Small intestine (tissue), 7 donors: Measurements from ENCODE around the gene TTC39C. TPM values are rescaled to one million over a fixed set of nuclear protein-coding genes. Genes with fewer than 3 reads are reported as not detected.

ENCODE experiments used
- DNase-seq, 2 donors: peaks; one replicate each; pipeline versions ENCODE4 v3.0.0 to v3.0.0-alpha.2; 2013
- FAIRE-seq: peaks from 2 replicates; lab custom pipeline; 2012; peaks lifted over from hg19 to GRCh38; lab: Jason Lieb, UNC
- H3K27ac ChIP-seq, 3 donors: one replicate each; pipeline ENCODE4 v1.5.1; 2013; ENCODE audit warnings: low read length in 2 of 3, mild to moderate bottlenecking in 2 of 3, control low read depth in 1 of 3, inconsistent platforms in 1 of 3, low read depth in 1 of 3, moderate library complexity in 1 of 3
- H3K27me3 ChIP-seq, 3 donors: one replicate each; pipeline ENCODE4 v1.6.1; 2013; ENCODE audit warnings: low read length in 3 of 3, inconsistent platforms in 1 of 3; ENCODE audit not compliant: control insufficient read depth in 3 of 3, insufficient read depth in 3 of 3
- H3K36me3 ChIP-seq, 3 donors: one replicate each; pipeline ENCODE4 v1.6.1; 2013; ENCODE audit warnings: low read length in 3 of 3, inconsistent platforms in 1 of 3, low read depth in 1 of 3, mild to moderate bottlenecking in 1 of 3, moderate library complexity in 1 of 3; ENCODE audit not compliant: control insufficient read depth in 3 of 3, insufficient read depth in 2 of 3
- H3K4me1 ChIP-seq, 3 donors: one replicate each; pipeline ENCODE4 v1.6.1; 2013; ENCODE audit warnings: low read length in 2 of 3, inconsistent platforms in 1 of 3, low read depth in 1 of 3, mild to moderate bottlenecking in 1 of 3, moderate library complexity in 1 of 3; ENCODE audit not compliant: control insufficient read depth in 3 of 3, insufficient read depth in 2 of 3
- H3K4me3 ChIP-seq, 3 donors: one replicate each; pipeline ENCODE4 v1.5.1; 2013; ENCODE audit warnings: low read length in 3 of 3, control low read depth in 1 of 3, inconsistent platforms in 1 of 3, low read depth in 1 of 3, mild to moderate bottlenecking in 1 of 3, moderate library complexity in 1 of 3
- H3K9me3 ChIP-seq, 2 donors: one replicate each; pipeline ENCODE4 v1.6.1; 2013; ENCODE audit warnings: low read depth in 1 of 2, low read length in 1 of 2; ENCODE audit not compliant: control insufficient read depth in 2 of 2, insufficient read depth in 1 of 2
- WGBS, 3 donors: extraction: QIAGEN DNeasy Blood & Tissue Kit; methylation state at CpG; one replicate each; pipeline ENCODE4 v1.1.7; 2013; 5-methylcytosine and 5-hydroxymethylcytosine counted together
- polyA plus RNA-seq, 4 donors: library from polyadenylated mRNA; stranded (reverse) in 3 of 4; unstranded in 1 of 4; fragments of 200-250 nt in 3 of 4; fragments of 120-200 nt in 1 of 4; gene quantifications; one replicate each; pipeline versions ENCODE4 v1.2.1 to v1.2.3, GENCODE V29; 2013
- donor health status: healthy with polysubstance abuse.
- donor health status: control.
- donor health status: control.
- donor health status: Bipolar disorder and iron deficiency.
- donor health status: healthy.

Gene TTC39C
- polyA plus RNA-seq, 4 donors, result 4.9 to 10.3 (median 8.1) TPM

- H3K4me1 ChIP-seq, result no peaks in the 10 kb centered on the region
- H3K36me3 ChIP-seq, result peaks cover 2 to 3% (median 3%) of the 10 kb centered on the region in 3 donors
- H3K4me3 ChIP-seq, result no peak overlapping the region
- H3K9me3 ChIP-seq, result peaks cover 0 to 3% of the 10 kb centered on the region in 2 donors
- WGBS, 3 donors, result 84 to 89% (median 86%) methylated on average over 6 of the region's 6 CpGs
- FAIRE-seq, result no peak
- no peak overlapping the region for H3K27ac ChIP-seq
- H3K27me3 ChIP-seq, result no peaks in the 10 kb centered on the region
- no peak for DNase-seq
These were observed 88.9 kb downstream of the TTC39C start for GRCh38 chr18:24103320-24104021.

GRCh38 chr18:24104486-24104885 lies 89.9 kb downstream of the TTC39C start:
- Histone ChIP-seq H3K9me3 (no peaks in the 10 kb centered on the region), H3K4me1 (no peaks in the 10 kb centered on the region), H3K27me3 (no peaks in the 10 kb centered on the region), H3K36me3 (no peaks in the 10 kb centered on the region), H3K4me3 (no peak overlapping the region), H3K27ac (no peak overlapping the region)
- FAIRE-seq (no peak), DNase-seq (no peak)
- WGBS, 3 donors, result 77 to 84% (median 82%) methylated on average over 4 of the region's 4 CpGs

- no peak for FAIRE-seq
- no peak overlapping the region for H3K4me3 ChIP-seq
- H3K27me3 ChIP-seq, result no peaks in the 10 kb centered on the region
- peaks cover 0 to 10% (median 0%) of the 10 kb centered on the region in 3 donors for H3K4me1 ChIP-seq
- H3K27ac ChIP-seq, result no peak overlapping the region
- H3K9me3 ChIP-seq, result no peaks in the 10 kb centered on the region
- DNase-seq, result no peak
- WGBS, 3 donors, result 83 to 89% (median 86%) methylated on average over 1 of the region's 1 CpG
- no peaks in the 10 kb centered on the region for H3K36me3 ChIP-seq
These were observed 94.1 kb downstream of the TTC39C start for GRCh38 chr18:24108641-24109040.

GRCh38 chr18:24111936-24112335 lies 97.4 kb downstream of the TTC39C start:
- WGBS, 3 donors, result 89 to 98% (median 91%) methylated on average over 2 of the region's 2 CpGs
- no peak for DNase-seq
- Histone ChIP-seq H3K27ac (no peak overlapping the region), H3K36me3 (peaks cover 0 to 3% (median 0%) of the 10 kb centered on the region in 3 donors), H3K4me3 (no peak overlapping the region), H3K27me3 (no peaks in the 10 kb centered on the region), H3K4me1 (peaks cover 0 to 20% (median 0%) of the 10 kb centered on the region in 3 donors), H3K9me3 (no peaks in the 10 kb centered on the region)
- FAIRE-seq, result no peak

- peaks cover 0 to 3% (median 0%) of the 10 kb centered on the region in 3 donors for H3K36me3 ChIP-seq
- no peaks in the 10 kb centered on the region for H3K27me3 ChIP-seq
- WGBS, 3 donors, result 76 to 90% (median 77%) methylated on average over 4 of the region's 4 CpGs
- no peak for DNase-seq
- H3K4me1 ChIP-seq, result peaks cover 0 to 20% (median 0%) of the 10 kb centered on the region in 3 donors
- H3K9me3 ChIP-seq, result no peaks in the 10 kb centered on the region
- FAIRE-seq, result no peak
- H3K4me3 ChIP-seq, result no peak overlapping the region
- no peak overlapping the region for H3K27ac ChIP-seq
These were observed 97.9 kb downstream of the TTC39C start for GRCh38 chr18:24112464-24112863.

GRCh38 chr18:24112874-24113615 lies 98.5 kb downstream of the TTC39C start:
- H3K36me3 ChIP-seq, result peaks cover 0 to 4% (median 0%) of the 10 kb centered on the region in 3 donors
- 22 to 61% (median 31%) methylated on average over 15 of the region's 15 CpGs for WGBS, 3 donors
- no peaks in the 10 kb centered on the region for H3K9me3 ChIP-seq
- no peak overlapping the region for H3K4me3 ChIP-seq
- peaks cover 0 to 20% (median 0%) of the 10 kb centered on the region in 3 donors for H3K4me1 ChIP-seq
- H3K27ac ChIP-seq, result peak overlapping the region in 2 of 3 donors; percentile 11 to 23
- DNase-seq (peak; percentile 80 to 95), FAIRE-seq (no peak)
- no peaks in the 10 kb centered on the region for H3K27me3 ChIP-seq

GRCh38 chr18:24114924-24115549 lies 100.5 kb downstream of the TTC39C start:
- Histone ChIP-seq H3K36me3 (peaks cover 0 to 8% (median 0%) of the 10 kb centered on the region in 3 donors), H3K27ac (no peak overlapping the region), H3K4me3 (no peak overlapping the region), H3K9me3 (no peaks in the 10 kb centered on the region), H3K4me1 (peaks cover 0 to 20% (median 0%) of the 10 kb centered on the region in 3 donors), H3K27me3 (no peaks in the 10 kb centered on the region)
- WGBS, 3 donors, result 51 to 75% (median 62%) methylated on average over 4 of the region's 4 CpGs
- DNase-seq, result peak in 1 of 2 donors; percentile 15
- FAIRE-seq, result no peak

- DNase-seq (no peak), FAIRE-seq (no peak)
- peaks cover 0 to 20% (median 0%) of the 10 kb centered on the region in 3 donors for H3K4me1 ChIP-seq
These were observed 101.1 kb downstream of the TTC39C start for GRCh38 chr18:24115628-24116027.

More at GRCh38 chr18:24115628-24116027, 101.1 kb downstream of the TTC39C start:
- 51 to 71% (median 60%) methylated on average over 2 of the region's 2 CpGs for WGBS, 3 donors
- Histone ChIP-seq H3K9me3 (no peaks in the 10 kb centered on the region), H3K27ac (no peak overlapping the region), H3K36me3 (peaks cover 0 to 10% (median 0%) of the 10 kb centered on the region in 3 donors), H3K27me3 (no peaks in the 10 kb centered on the region), H3K4me3 (no peak overlapping the region)
